Uterus (tissue), 2 donors: ENCODE results near the gene RASSF4.

Experiments used
- CTCF ChIP-seq, 4 experiments: fragments of 200-600 bp in 2 of 4; fragments of 450-650 bp in 2 of 4; sonication (generic) in 2 of 4; IDR thresholded peaks; one replicate each; pipeline ENCODE4 v1.5.1; 2016 to 2019; ENCODE audit warnings: antibody characterized with exemption in 4 of 4, mild to moderate bottlenecking in 2 of 4, moderate library complexity in 1 of 4
- POLR2A ChIP-seq, 2 donors: fragments of 450-650 bp; IDR thresholded peaks; one replicate each; pipeline ENCODE4 v1.6.1; 2016; ENCODE audit warnings: antibody characterized with exemption in 2 of 2, mild to moderate bottlenecking in 1 of 2, moderate library complexity in 1 of 2

- no peak for TF ChIP-seq CTCF (IDR thresholded peaks at IDR 0.05)
- no peak for TF ChIP-seq POLR2A (IDR thresholded peaks at IDR 0.05)
Observed at GRCh38 chr10:44960482-44961229, 1.1 kb downstream of the RASSF4 start.
